Glutamatergic neuron (in vitro differentiated cells): ENCODE measurements around the gene CENPM. TPM values are rescaled to one million over a fixed set of nuclear protein-coding genes. Genes with fewer than 3 reads are reported as not detected.
A peak's percentile ranks its signal among the peaks of the same experiment; 100 is the strongest.

Experiments used
- DNase-seq: peaks from one replicate; pipeline ENCODE4 v3.0.0; 2022
- H3K27ac Mint-ChIP-seq: one replicate; pipeline ENCODE4 v1.8.0; 2020; ENCODE audit warnings: mild to moderate bottlenecking, mixed read lengths, inconsistent platforms; ENCODE audit not compliant: unreplicated experiment
- H3K27me3 Mint-ChIP-seq: one replicate; pipeline ENCODE4 v1.8.0; 2020; ENCODE audit warnings: mild to moderate bottlenecking, moderate library complexity, mixed read lengths, inconsistent platforms; ENCODE audit not compliant: unreplicated experiment
- H3K36me3 Mint-ChIP-seq: one replicate; pipeline ENCODE4 v1.8.0; 2020; ENCODE audit warnings: mild to moderate bottlenecking, mixed read lengths, inconsistent platforms; ENCODE audit not compliant: unreplicated experiment
- H3K4me1 Mint-ChIP-seq: one replicate; pipeline ENCODE4 v1.8.0; 2020; ENCODE audit warnings: mild to moderate bottlenecking, low read depth, mixed read lengths, inconsistent platforms; ENCODE audit not compliant: unreplicated experiment
- H3K4me3 Mint-ChIP-seq: one replicate; pipeline ENCODE4 v1.8.0; 2020; ENCODE audit warnings: mild to moderate bottlenecking, mixed read lengths, inconsistent platforms; ENCODE audit not compliant: unreplicated experiment
- H3K9me3 Mint-ChIP-seq: one replicate; pipeline ENCODE4 v1.8.0; 2020; ENCODE audit warnings: mild to moderate bottlenecking, moderate library complexity, mixed read lengths, inconsistent platforms; ENCODE audit not compliant: unreplicated experiment
- CTCF ChIP-seq: fragments of 200-600 bp; sonication (generic); IDR thresholded peaks from one replicate; pipeline ENCODE4 v1.5.0; 2021; ENCODE audit not compliant: partially characterized antibody, unreplicated experiment
- microRNA-seq: library from miRNA; unstranded; fragments of <30 nt; microRNA quantifications from one replicate; pipeline ENCODE4, GENCODE V29; 2020; ENCODE audit not compliant: unreplicated experiment
- total RNA-seq: library from RNA; stranded (reverse); fragmentation: NEBNext Ultra II Directional; extraction: Animal tissue kit (Norgen Biotek cat#: 25700); gene quantifications from one replicate; pipeline ENCODE4 v1.2.1, GENCODE V29; 2021; ENCODE audit not compliant: unreplicated experiment

Gene CENPM
- total RNA-seq, 1 donor from 2014 or later, result 3.4 TPM

- Mint-ChIP-seq H3K4me3 (no peak overlapping the region), H3K9me3 (peaks cover 5% of the 10 kb centered on the region), H3K27ac (no peak overlapping the region), H3K4me1 (no peaks in the 10 kb centered on the region), H3K36me3 (no peaks in the 10 kb centered on the region), H3K27me3 (peaks cover 4% of the 10 kb centered on the region)
- no peak for DNase-seq
- no peak for TF ChIP-seq CTCF
Measured at GRCh38 chr22:41893591-41894375, 53.2 kb downstream of the CENPM start.

GRCh38 chr22:41892721-41893120 lies 54.2 kb downstream of the CENPM start:
- H3K9me3 Mint-ChIP-seq, result no peaks in the 10 kb centered on the region
- no peak for TF ChIP-seq CTCF
- no peak overlapping the region for H3K4me3 Mint-ChIP-seq
- no peak overlapping the region for H3K27ac Mint-ChIP-seq
- no peak for DNase-seq
- peaks cover 4% of the 10 kb centered on the region for H3K27me3 Mint-ChIP-seq
- no peaks in the 10 kb centered on the region for H3K4me1 Mint-ChIP-seq
- no peaks in the 10 kb centered on the region for H3K36me3 Mint-ChIP-seq

- Mint-ChIP-seq H3K36me3 (no peaks in the 10 kb centered on the region), H3K9me3 (no peaks in the 10 kb centered on the region), H3K27ac (no peak overlapping the region), H3K4me3 (no peak overlapping the region), H3K27me3 (no peaks in the 10 kb centered on the region), H3K4me1 (no peaks in the 10 kb centered on the region)
- no peak for TF ChIP-seq CTCF
- no peak for DNase-seq
Measured at GRCh38 chr22:41891407-41891806, 55.5 kb downstream of the CENPM start.

Small RNA genes lying within 50 kb of the gene (microRNA-seq; reads per million reads assigned to microRNA genes)
- gene MIR33A, result 280 reads per million, percentile 83 among the genes with 10 or more reads in this experiment

Other genes with a start within 250 kb of the CENPM start
- 0.64 TPM for gene MEI1, start 247.6 kb downstream of the CENPM start, total RNA-seq
- 9.4 TPM for gene CCDC134, start 146.5 kb downstream of the CENPM start, total RNA-seq
- 291 TPM for gene SREBF2, start 114.0 kb downstream of the CENPM start, total RNA-seq
- not detected for gene SHISA8, start 32.1 kb downstream of the CENPM start, total RNA-seq
- gene TNFRSF13C, start 20.3 kb downstream of the CENPM start, total RNA-seq, result 0.37 TPM
- gene SEPTIN3, start 22.3 kb upstream of the CENPM start, total RNA-seq, result 216 TPM
- gene WBP2NL, start 51.6 kb upstream of the CENPM start, total RNA-seq, result not detected
- gene NAGA, start 123.7 kb upstream of the CENPM start, total RNA-seq, result 13.0 TPM
- 0.88 TPM for gene PHETA2, start 127.1 kb upstream of the CENPM start, total RNA-seq
- 62.0 TPM for gene SMDT1, start 132.5 kb upstream of the CENPM start, total RNA-seq
- 90.1 TPM for gene NDUFA6, start 143.6 kb upstream of the CENPM start, total RNA-seq
- 15.9 TPM for gene CYP2D6, start 183.7 kb upstream of the CENPM start, total RNA-seq